BE2C (cell line): ENCODE results near the gene MEI4.

ENCODE experiments used
- DNase-seq: peaks from one replicate; pipeline ENCODE4 v3.0.0-alpha.2; 2020
- H3K27me3 ChIP-seq: fragments of 250-450 bp; sonication (Bioruptor Pico); 2 replicates; pipeline ENCODE4 v1.5.1; 2020; ENCODE audit warnings: mild to moderate bottlenecking
- H3K36me3 ChIP-seq: fragments of 250-450 bp; sonication (Bioruptor Pico); 2 replicates; pipeline ENCODE4 v1.5.1; 2020; ENCODE audit warnings: mild to moderate bottlenecking
- H3K4me1 ChIP-seq: fragments of 250-450 bp; sonication (Bioruptor Pico); 2 replicates; pipeline ENCODE4 v1.5.1; 2020
- H3K4me3 ChIP-seq: 2 replicates; pipeline ENCODE4 v1.5.1; 2011; ENCODE audit warnings: low read depth, low read length
- H3K9me3 ChIP-seq: fragments of 250-450 bp; sonication (Bioruptor Pico); 2 replicates; pipeline ENCODE4 v1.5.1; 2020
- CTCF ChIP-seq: IDR thresholded peaks from 2 replicates; pipeline ENCODE4 v1.5.1; 2012; ENCODE audit warnings: mild to moderate bottlenecking, low read depth, low read length

The MEI4 gene

GRCh38 chr6:77857421-77857820 lies 204.6 kb downstream of the MEI4 start:
- no peaks in the 10 kb centered on the region; the same call in 1 of the 2 replicates for H3K9me3 ChIP-seq
- H3K4me1 ChIP-seq = no peaks in the 10 kb centered on the region
- DNase-seq = no peak
- H3K4me3 ChIP-seq = no peak overlapping the region
- no peaks in the 10 kb centered on the region for H3K36me3 ChIP-seq
- H3K27me3 ChIP-seq = no peaks in the 10 kb centered on the region
- no peak for TF ChIP-seq CTCF

GRCh38 chr6:77876300-77876699 lies 223.5 kb downstream of the MEI4 start:
- no peak for DNase-seq
- Histone ChIP-seq H3K27me3 (no peaks in the 10 kb centered on the region), H3K9me3 (no peaks in the 10 kb centered on the region), H3K36me3 (no peaks in the 10 kb centered on the region), H3K4me3 (no peak overlapping the region), H3K4me1 (no peaks in the 10 kb centered on the region)
- TF ChIP-seq CTCF = no peak

GRCh38 chr6:77879527-77879926 lies 226.7 kb downstream of the MEI4 start:
- no peaks in the 10 kb centered on the region for H3K4me1 ChIP-seq
- H3K27me3 ChIP-seq = no peaks in the 10 kb centered on the region
- no peaks in the 10 kb centered on the region for H3K9me3 ChIP-seq
- no peak overlapping the region for H3K4me3 ChIP-seq
- H3K36me3 ChIP-seq = no peaks in the 10 kb centered on the region
- no peak for DNase-seq
- TF ChIP-seq CTCF = no peak

GRCh38 chr6:77880501-77880900 lies 227.7 kb downstream of the MEI4 start:
- TF ChIP-seq CTCF = no peak
- Histone ChIP-seq H3K27me3 (no peaks in the 10 kb centered on the region), H3K36me3 (no peaks in the 10 kb centered on the region), H3K9me3 (no peaks in the 10 kb centered on the region), H3K4me3 (no peak overlapping the region), H3K4me1 (no peaks in the 10 kb centered on the region)
- DNase-seq = no peak

- Histone ChIP-seq H3K4me1 (no peaks in the 10 kb centered on the region), H3K36me3 (no peaks in the 10 kb centered on the region), H3K27me3 (no peaks in the 10 kb centered on the region), H3K4me3 (no peak overlapping the region), H3K9me3 (no peaks in the 10 kb centered on the region)
- no peak for TF ChIP-seq CTCF
- no peak for DNase-seq
Observed at GRCh38 chr6:77883851-77884250, 231.0 kb downstream of the MEI4 start.

- no peak for TF ChIP-seq CTCF
Observed at GRCh38 chr6:77893391-77893790, 240.6 kb downstream of the MEI4 start.

More at GRCh38 chr6:77893391-77893790, 240.6 kb downstream of the MEI4 start:
- Histone ChIP-seq H3K4me3 (no peak overlapping the region), H3K36me3 (no peaks in the 10 kb centered on the region), H3K4me1 (no peaks in the 10 kb centered on the region), H3K27me3 (no peaks in the 10 kb centered on the region), H3K9me3 (no peaks in the 10 kb centered on the region)
- DNase-seq = no peak
